KOPT-K1 (cell line): ENCODE data around the gene PTPRD.

Source experiments
- H3K27ac ChIP-seq: fragments of 200-600 bp; sonication (generic); 2 replicates; pipeline ENCODE4 v1.5.1; 2016; ENCODE audit warnings: antibody characterized with exemption, mild to moderate bottlenecking, low read depth, low read length; ENCODE audit not compliant: poor library complexity, severe bottlenecking
- H3K36me3 ChIP-seq: fragments of 200-600 bp; sonication (generic); 2 replicates; pipeline ENCODE4 v1.5.1; 2017; ENCODE audit warnings: antibody characterized with exemption, mild to moderate bottlenecking, low read length, moderate library complexity; ENCODE audit not compliant: insufficient read depth
- H3K9me3 ChIP-seq: fragments of 200-600 bp; sonication (generic); 2 replicates; pipeline ENCODE4 v1.5.1; 2017; ENCODE audit warnings: antibody characterized with exemption, low read length, mild to moderate bottlenecking; ENCODE audit not compliant: insufficient read depth, poor library complexity, severe bottlenecking

The PTPRD gene

GRCh38 chr9:9998491-9999287, 614.1 kb downstream of the PTPRD start:
- H3K9me3 ChIP-seq = no peaks in the 10 kb centered on the region
- no peak overlapping the region for H3K27ac ChIP-seq

GRCh38 chr9:9997585-9997984, 615.2 kb downstream of the PTPRD start:
- no peaks in the 10 kb centered on the region for H3K9me3 ChIP-seq
- no peaks in the 10 kb centered on the region for H3K36me3 ChIP-seq
- H3K27ac ChIP-seq = no peak overlapping the region

More at GRCh38 chr9:9998491-9999287, 614.1 kb downstream of the PTPRD start:
- no peaks in the 10 kb centered on the region for H3K36me3 ChIP-seq

- H3K27ac ChIP-seq = no peak overlapping the region
- no peaks in the 10 kb centered on the region for H3K36me3 ChIP-seq
- no peaks in the 10 kb centered on the region for H3K9me3 ChIP-seq
Measured at GRCh38 chr9:9996259-9996658, 616.5 kb downstream of the PTPRD start.

GRCh38 chr9:9992936-9993335, 619.9 kb downstream of the PTPRD start:
- Histone ChIP-seq H3K36me3 (no peaks in the 10 kb centered on the region), H3K27ac (no peak overlapping the region), H3K9me3 (peaks cover 9% of the 10 kb centered on the region)

GRCh38 chr9:9973062-9973461, 639.7 kb downstream of the PTPRD start:
- Histone ChIP-seq H3K9me3 (no peaks in the 10 kb centered on the region), H3K27ac (no peak overlapping the region), H3K36me3 (no peaks in the 10 kb centered on the region)

GRCh38 chr9:9970514-9970913, 642.3 kb downstream of the PTPRD start:
- no peaks in the 10 kb centered on the region for H3K9me3 ChIP-seq
- no peaks in the 10 kb centered on the region for H3K36me3 ChIP-seq
- no peak overlapping the region for H3K27ac ChIP-seq

GRCh38 chr9:9963841-9964240, 649.0 kb downstream of the PTPRD start:
- H3K36me3 ChIP-seq = no peaks in the 10 kb centered on the region
- no peak overlapping the region for H3K27ac ChIP-seq
- no peaks in the 10 kb centered on the region for H3K9me3 ChIP-seq

GRCh38 chr9:9961934-9962333, 650.9 kb downstream of the PTPRD start:
- no peaks in the 10 kb centered on the region for H3K9me3 ChIP-seq
- H3K27ac ChIP-seq = no peak overlapping the region
- no peaks in the 10 kb centered on the region for H3K36me3 ChIP-seq

- H3K27ac ChIP-seq = no peak overlapping the region
- no peaks in the 10 kb centered on the region for H3K9me3 ChIP-seq
- no peaks in the 10 kb centered on the region for H3K36me3 ChIP-seq
Measured at GRCh38 chr9:9961487-9961886, 651.3 kb downstream of the PTPRD start.

GRCh38 chr9:9951556-9952160, 661.1 kb downstream of the PTPRD start:
- Histone ChIP-seq H3K9me3 (no peaks in the 10 kb centered on the region), H3K27ac (no peak overlapping the region), H3K36me3 (no peaks in the 10 kb centered on the region)

- H3K27ac ChIP-seq = no peak overlapping the region
- no peaks in the 10 kb centered on the region for H3K36me3 ChIP-seq
- H3K9me3 ChIP-seq = no peaks in the 10 kb centered on the region
Measured at GRCh38 chr9:9950813-9951212, 662.0 kb downstream of the PTPRD start.

- Histone ChIP-seq H3K27ac (no peak overlapping the region), H3K9me3 (no peaks in the 10 kb centered on the region), H3K36me3 (no peaks in the 10 kb centered on the region)
Measured at GRCh38 chr9:9949978-9950377, 662.8 kb downstream of the PTPRD start.

- no peaks in the 10 kb centered on the region for H3K36me3 ChIP-seq
- no peak overlapping the region for H3K27ac ChIP-seq
- no peaks in the 10 kb centered on the region for H3K9me3 ChIP-seq
Measured at GRCh38 chr9:9949368-9949767, 663.4 kb downstream of the PTPRD start.

GRCh38 chr9:9945966-9946365, 666.8 kb downstream of the PTPRD start:
- H3K9me3 ChIP-seq = no peaks in the 10 kb centered on the region
- H3K36me3 ChIP-seq = no peaks in the 10 kb centered on the region
- no peak overlapping the region for H3K27ac ChIP-seq

- Histone ChIP-seq H3K36me3 (no peaks in the 10 kb centered on the region), H3K9me3 (no peaks in the 10 kb centered on the region), H3K27ac (no peak overlapping the region)
Measured at GRCh38 chr9:9942764-9943424, 669.9 kb downstream of the PTPRD start.
